Right kidney (tissue), 1 donor: ENCODE measurements around the gene CD99.
"Not testable (repeated sequence)": the region's sequence is repeated elsewhere in the genome, so short reads cannot be mapped to it uniquely, and the experiment has no call there.

Experiments used
- DNase-seq: peaks from one replicate; pipeline ENCODE4 v3.0.0-alpha.2; 2016

Gene CD99

GRCh38 chrX:2719774-2720447 is 28.8 kb downstream of the CD99 start:
- DNase-seq: no peak

GRCh38 chrX:2723286-2723879 is 32.3 kb downstream of the CD99 start:
- no peak for DNase-seq

- DNase-seq: not testable (repeated sequence)
These were observed 36.2 kb downstream of the CD99 start for GRCh38 chrX:2727264-2727663.

GRCh38 chrX:2732076-2732475 is 41.0 kb downstream of the CD99 start:
- DNase-seq: no peak

GRCh38 chrX:2732649-2733048 is 41.6 kb downstream of the CD99 start:
- no peak for DNase-seq

GRCh38 chrX:2733286-2733685 is 42.2 kb downstream of the CD99 start:
- DNase-seq: no peak

- DNase-seq: no peak
These were observed 44.2 kb downstream of the CD99 start for GRCh38 chrX:2735270-2735669.

- no peak for DNase-seq
These were observed 49.6 kb downstream of the CD99 start for GRCh38 chrX:2740672-2741071.

GRCh38 chrX:2741386-2741785 is 50.3 kb downstream of the CD99 start:
- no peak for DNase-seq

- not testable (repeated sequence) for DNase-seq
These were observed 55.2 kb downstream of the CD99 start for GRCh38 chrX:2746250-2746649.

- no peak for DNase-seq
These were observed 57.2 kb downstream of the CD99 start for GRCh38 chrX:2748171-2748814.

GRCh38 chrX:2748815-2749188 is 57.7 kb downstream of the CD99 start:
- no peak for DNase-seq

GRCh38 chrX:2751291-2751690 is 60.2 kb downstream of the CD99 start:
- no peak for DNase-seq

- not testable (repeated sequence) for DNase-seq
These were observed 60.8 kb downstream of the CD99 start, which contains the start of gene XG for GRCh38 chrX:2751874-2752300. TSS of gene XG (plus strand) at chrX:2752040. CDS start at chrX:2752275, 235 bp downstream.

- DNase-seq: not testable (repeated sequence)
These were observed 61.3 kb downstream of the CD99 start for GRCh38 chrX:2752441-2752840.

- not testable (repeated sequence) for DNase-seq
These were observed 64.1 kb downstream of the CD99 start for GRCh38 chrX:2755163-2755715.

- DNase-seq: no peak
These were observed 65.5 kb downstream of the CD99 start for GRCh38 chrX:2756548-2756947.

GRCh38 chrX:2761246-2761645 is 70.2 kb downstream of the CD99 start:
- no peak for DNase-seq

- DNase-seq: not testable (repeated sequence)
These were observed 71.6 kb downstream of the CD99 start for GRCh38 chrX:2762671-2763070.

GRCh38 chrX:2764766-2765548 is 73.9 kb downstream of the CD99 start:
- DNase-seq: not testable (repeated sequence)

- no peak for DNase-seq
These were observed 74.4 kb downstream of the CD99 start for GRCh38 chrX:2765549-2765830.

- DNase-seq: no peak
These were observed 75.8 kb downstream of the CD99 start for GRCh38 chrX:2766906-2767305.
